GM12891 (cell line): ENCODE data around the gene DIDO1.

Experiments used
- POLR2A ChIP-seq: IDR thresholded peaks from 2 replicates; pipeline ENCODE4 v1.6.1; 2011; ENCODE audit warnings: low read depth, low read length, control low read depth
- SPI1 ChIP-seq: IDR thresholded peaks from 2 replicates; pipeline ENCODE4 v1.6.1; 2011; ENCODE audit warnings: low read depth, low read length, control low read depth

- TF ChIP-seq SPI1 (no peak), POLR2A (no peak)
Observed at GRCh38 chr20:62852196-62852595, 74.1 kb downstream of the DIDO1 start.
